Measurements from ENCODE around the gene RAMP2.

Gene RAMP2

GRCh38 chr17:42784409-42784808 lies 23.4 kb downstream of the RAMP2 start:
- H3K79me2 ChIP-seq (ENCODE audit: low read length): no peaks in the 10 kb centered on the region
- no peak overlapping the region for H3K4me2 ChIP-seq (ENCODE audit: low read depth, low read length)
- H3K27ac ChIP-seq (ENCODE audit: low read length): no peak overlapping the region
- no peaks in the 10 kb centered on the region for H4K20me1 ChIP-seq (ENCODE audit: insufficient read depth, low read length)
- H3K27me3 ChIP-seq (replicated peaks; ENCODE audit: insufficient read depth, low read length): peaks cover 79% of the 10 kb centered on the region
- no peak overlapping the region for H2AFZ ChIP-seq (ENCODE audit: low read length)
- no peaks in the 10 kb centered on the region for H3K9me3 ChIP-seq (replicated peaks; ENCODE audit: insufficient read depth, low read length)
- H3K9me2 ChIP-seq (replicated peaks; ENCODE audit: insufficient read depth, low read length): no peaks in the 10 kb centered on the region
- H3K9ac ChIP-seq (ENCODE audit: low read length): no peak overlapping the region
- TF ChIP-seq EZH2 (optimal IDR thresholded peaks at IDR 0.05; ENCODE audit: low read depth, low read length): no peak
- TF ChIP-seq, protein P1, sequence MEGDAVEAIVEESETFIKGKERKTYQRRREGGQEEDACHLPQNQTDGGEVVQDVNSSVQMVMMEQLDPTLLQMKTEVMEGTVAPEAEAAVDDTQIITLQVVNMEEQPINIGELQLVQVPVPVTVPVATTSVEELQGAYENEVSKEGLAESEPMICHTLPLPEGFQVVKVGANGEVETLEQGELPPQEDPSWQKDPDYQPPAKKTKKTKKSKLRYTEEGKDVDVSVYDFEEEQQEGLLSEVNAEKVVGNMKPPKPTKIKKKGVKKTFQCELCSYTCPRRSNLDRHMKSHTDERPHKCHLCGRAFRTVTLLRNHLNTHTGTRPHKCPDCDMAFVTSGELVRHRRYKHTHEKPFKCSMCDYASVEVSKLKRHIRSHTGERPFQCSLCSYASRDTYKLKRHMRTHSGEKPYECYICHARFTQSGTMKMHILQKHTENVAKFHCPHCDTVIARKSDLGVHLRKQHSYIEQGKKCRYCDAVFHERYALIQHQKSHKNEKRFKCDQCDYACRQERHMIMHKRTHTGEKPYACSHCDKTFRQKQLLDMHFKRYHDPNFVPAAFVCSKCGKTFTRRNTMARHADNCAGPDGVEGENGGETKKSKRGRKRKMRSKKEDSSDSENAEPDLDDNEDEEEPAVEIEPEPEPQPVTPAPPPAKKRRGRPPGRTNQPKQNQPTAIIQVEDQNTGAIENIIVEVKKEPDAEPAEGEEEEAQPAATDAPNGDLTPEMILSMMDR (IDR thresholded peaks at IDR 0.05; ENCODE audit: low read length): no peak
- TF ChIP-seq EZH2phosphoT487 (IDR thresholded peaks at IDR 0.05; ENCODE audit: low read length): no peak
- no peaks in the 10 kb centered on the region for H3F3A ChIP-seq (ENCODE audit: insufficient read depth, low read length)
- no peaks in the 10 kb centered on the region for H3K4me1 ChIP-seq (ENCODE audit: low read length)
- H3K4me3 ChIP-seq (ENCODE audit: low read length): no peak overlapping the region
- no peak for DNase-seq
- no peaks in the 10 kb centered on the region for H3K36me3 ChIP-seq (replicated peaks; ENCODE audit: insufficient read depth, low read length)

DNA sequence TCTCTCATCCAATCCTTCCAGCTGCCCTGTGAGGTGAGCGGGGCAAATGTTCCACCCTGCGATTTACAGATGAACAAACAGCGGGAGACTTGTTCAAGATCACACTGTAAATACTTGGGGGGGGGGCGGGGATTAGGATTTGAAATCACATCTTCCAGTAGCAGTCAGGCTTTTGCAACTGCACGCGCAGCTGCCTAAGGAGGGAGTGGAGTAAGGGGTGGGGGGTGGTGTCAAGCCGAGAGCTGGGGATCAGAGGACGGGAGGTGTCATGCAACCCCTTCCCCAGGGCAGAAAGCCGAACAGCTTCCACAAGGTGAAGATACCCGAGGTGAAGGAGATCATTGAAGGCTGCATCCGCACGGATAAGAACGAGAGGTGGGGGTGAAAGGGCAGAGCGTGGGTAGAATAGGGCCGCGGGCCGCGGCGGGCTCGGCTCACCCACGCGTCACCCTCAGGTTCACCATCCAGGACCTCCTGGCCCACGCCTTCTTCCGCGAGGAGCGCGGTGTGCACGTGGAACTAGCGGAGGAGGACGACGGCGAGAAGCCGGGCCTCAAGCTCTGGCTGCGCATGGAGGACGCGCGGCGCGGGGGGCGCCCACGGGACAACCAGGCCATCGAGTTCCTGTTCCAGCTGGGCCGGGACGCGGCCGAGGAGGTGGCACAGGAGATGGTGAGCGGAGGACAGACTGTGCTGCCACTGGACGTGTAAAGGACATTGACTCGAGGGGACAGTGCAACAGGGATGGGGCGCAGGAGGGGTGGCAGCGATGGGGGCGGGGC lies 24.0 kb downstream of the RAMP2 start:
- no peaks in the 10 kb centered on the region for H3K4me1 ChIP-seq (ENCODE audit: low read length)
- no peaks in the 10 kb centered on the region for H3K9me3 ChIP-seq (replicated peaks; ENCODE audit: insufficient read depth, low read length)
- H3K9ac ChIP-seq (ENCODE audit: low read length): no peak overlapping the region
- H4K20me1 ChIP-seq (ENCODE audit: insufficient read depth, low read length): no peaks in the 10 kb centered on the region
- no peak for DNase-seq
- no peaks in the 10 kb centered on the region for H3F3A ChIP-seq (ENCODE audit: insufficient read depth, low read length)
- H3K4me2 ChIP-seq (ENCODE audit: low read depth, low read length): no peak overlapping the region
- no peaks in the 10 kb centered on the region for H3K79me2 ChIP-seq (ENCODE audit: low read length)
- no peak overlapping the region for H2AFZ ChIP-seq (ENCODE audit: low read length)
- TF ChIP-seq, protein P1 (IDR thresholded peaks at IDR 0.05; ENCODE audit: low read length): no peak
- no peak for TF ChIP-seq EZH2phosphoT487 (IDR thresholded peaks at IDR 0.05; ENCODE audit: low read length)
- no peak for TF ChIP-seq EZH2 (optimal IDR thresholded peaks at IDR 0.05; ENCODE audit: low read depth, low read length)
- H3K9me2 ChIP-seq (replicated peaks; ENCODE audit: insufficient read depth, low read length): no peaks in the 10 kb centered on the region
- no peak overlapping the region for H3K4me3 ChIP-seq (ENCODE audit: low read length)
- peaks cover 79% of the 10 kb centered on the region for H3K27me3 ChIP-seq (replicated peaks; ENCODE audit: insufficient read depth, low read length)
- no peak overlapping the region for H3K27ac ChIP-seq (ENCODE audit: low read length)
- H3K36me3 ChIP-seq (replicated peaks; ENCODE audit: insufficient read depth, low read length): no peaks in the 10 kb centered on the region

DNA sequence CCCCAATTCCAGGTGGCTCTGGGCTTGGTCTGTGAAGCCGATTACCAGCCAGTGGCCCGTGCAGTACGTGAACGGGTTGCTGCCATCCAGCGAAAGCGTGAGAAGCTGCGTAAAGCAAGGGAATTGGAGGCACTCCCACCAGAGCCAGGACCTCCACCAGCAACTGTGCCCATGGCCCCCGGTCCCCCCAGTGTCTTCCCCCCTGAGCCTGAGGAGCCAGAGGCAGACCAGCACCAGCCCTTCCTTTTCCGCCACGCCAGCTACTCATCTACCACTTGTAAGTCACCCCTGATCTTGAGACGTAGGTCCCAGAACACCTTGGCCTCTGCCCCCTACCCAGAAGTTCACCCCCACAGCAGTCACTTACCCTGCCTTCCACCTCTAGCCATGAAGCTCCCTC lies 26.2 kb downstream of the RAMP2 start:
- Histone ChIP-seq H3K27ac (ENCODE audit: low read length) (no peak overlapping the region), H3K4me1 (ENCODE audit: low read length) (no peaks in the 10 kb centered on the region), H3K4me3 (ENCODE audit: low read length) (no peak overlapping the region), H2AFZ (ENCODE audit: low read length) (no peak overlapping the region), H4K20me1 (ENCODE audit: insufficient read depth, low read length) (no peaks in the 10 kb centered on the region), H3K9me2 (replicated peaks; ENCODE audit: insufficient read depth, low read length) (no peaks in the 10 kb centered on the region), H3K4me2 (ENCODE audit: low read depth, low read length) (no peak overlapping the region), H3F3A (ENCODE audit: insufficient read depth, low read length) (no peaks in the 10 kb centered on the region), H3K36me3 (replicated peaks; ENCODE audit: insufficient read depth, low read length) (no peaks in the 10 kb centered on the region), H3K9me3 (replicated peaks; ENCODE audit: insufficient read depth, low read length) (no peaks in the 10 kb centered on the region), H3K79me2 (ENCODE audit: low read length) (no peaks in the 10 kb centered on the region), H3K9ac (ENCODE audit: low read length) (no peak overlapping the region), H3K27me3 (replicated peaks; ENCODE audit: insufficient read depth, low read length) (peaks cover 63% of the 10 kb centered on the region)
- DNase-seq: no peak
- no peak for TF ChIP-seq EZH2 (optimal IDR thresholded peaks at IDR 0.05; ENCODE audit: low read depth, low read length)
- no peak for TF ChIP-seq EZH2phosphoT487 (IDR thresholded peaks at IDR 0.05; ENCODE audit: low read length)
- TF ChIP-seq, protein P1 (IDR thresholded peaks at IDR 0.05; ENCODE audit: low read length): no peak
